Stimulated activated CD4-positive, alpha-beta T cell treated with anti-CD3 and anti-CD28 coated beads, TNF-alpha, amount 100 ng/mL, for 4 hours (primary cell): ENCODE measurements around the gene CREB3L4.
"Not testable (repeated sequence)": the region's sequence is repeated elsewhere in the genome, so short reads cannot be mapped to it uniquely, and the experiment has no call there.

Experiments used
- DNase-seq, 3 experiments: peaks; one replicate each; pipeline ENCODE4 v3.0.0-alpha.2; 2020; ENCODE audit warnings: low read depth in 3 of 3

CREB3L4 gene

DNA sequence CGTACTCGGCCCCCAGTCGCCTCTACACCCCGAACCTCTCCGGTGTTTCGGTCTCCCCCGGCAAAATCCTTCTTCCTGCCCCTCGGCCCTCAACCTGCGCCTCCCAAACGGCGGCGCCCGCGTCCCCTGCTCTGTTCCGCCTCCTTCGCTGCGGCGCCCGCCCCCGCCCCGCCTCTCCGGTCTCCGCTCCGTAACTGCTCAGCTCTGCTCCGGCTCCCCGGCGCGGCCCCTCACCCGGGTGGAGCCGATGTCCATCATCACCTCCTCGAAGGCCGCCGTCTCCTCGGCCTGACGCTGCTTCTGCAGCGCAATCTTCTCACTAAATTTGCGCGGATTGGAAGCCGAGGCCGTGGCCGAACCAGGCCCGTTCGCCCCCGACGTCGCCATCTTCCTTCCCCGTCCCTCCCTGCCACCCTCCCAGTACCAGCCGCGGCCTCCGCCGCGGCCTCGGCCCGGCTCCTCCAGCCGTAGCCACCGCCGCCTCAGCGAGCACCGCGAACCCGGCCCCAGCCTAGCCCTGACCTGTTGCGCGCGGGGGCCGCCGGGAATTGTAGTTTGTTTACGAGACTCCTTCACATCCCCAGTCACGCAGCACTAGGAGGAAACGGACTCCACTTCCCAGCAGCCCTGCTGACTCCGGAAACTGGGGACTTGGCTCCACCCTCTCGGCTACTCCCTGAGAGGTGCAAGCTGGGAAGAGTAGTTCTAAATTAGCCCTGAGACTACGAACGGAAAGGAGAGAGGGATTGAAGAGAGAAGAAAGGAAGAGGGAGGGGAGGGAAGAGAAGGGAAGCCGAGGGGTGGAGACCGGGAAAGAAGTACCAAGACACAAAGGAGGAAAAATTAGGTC lies 9.4 kb upstream of the CREB3L4 start, which contains the start of gene CRTC2:
Gene CRTC2, minus strand, starts transcription at position 502 of the 850 bp plus-strand sequence. Its CDS starts 115 bp downstream, at position 387.
- DNase-seq, result peak; percentile 94 to 95 (median 94)

DNA sequence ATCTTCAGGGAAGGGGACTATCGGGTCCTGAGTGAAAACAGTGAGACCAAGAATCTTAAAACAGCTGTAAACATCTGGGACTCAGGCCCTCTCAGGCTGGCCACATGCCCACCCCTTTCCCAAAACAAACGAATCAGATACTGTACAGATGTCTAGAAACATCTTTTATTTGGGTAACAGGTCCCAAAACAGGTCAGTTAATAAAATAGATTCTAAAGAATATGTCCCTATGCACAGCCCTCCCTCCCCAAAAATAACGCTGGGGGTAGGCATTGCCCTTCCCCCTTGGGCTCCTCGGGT lies 8.8 kb upstream of the CREB3L4 start:
- no peak for DNase-seq

DNA sequence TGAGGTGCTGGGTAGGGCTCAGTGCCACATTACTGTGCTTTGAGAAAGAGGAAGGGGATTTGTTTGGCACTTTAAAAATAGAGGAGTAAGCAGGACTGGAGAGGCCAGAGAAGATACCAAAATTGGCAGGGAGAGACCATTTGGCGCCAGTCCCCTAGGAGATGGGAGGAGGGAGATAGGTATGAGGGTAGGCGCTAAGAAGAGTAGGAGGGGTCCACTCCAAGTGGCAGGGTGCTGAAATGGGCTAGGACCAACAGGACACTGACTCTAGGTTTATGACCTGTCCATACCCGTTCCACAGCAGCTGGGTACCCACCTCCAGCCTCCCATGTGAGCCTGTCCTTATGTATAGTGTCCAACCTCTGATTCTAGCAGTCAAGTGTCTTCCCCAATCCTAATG lies 8.2 kb upstream of the CREB3L4 start:
- no peak for DNase-seq

DNA sequence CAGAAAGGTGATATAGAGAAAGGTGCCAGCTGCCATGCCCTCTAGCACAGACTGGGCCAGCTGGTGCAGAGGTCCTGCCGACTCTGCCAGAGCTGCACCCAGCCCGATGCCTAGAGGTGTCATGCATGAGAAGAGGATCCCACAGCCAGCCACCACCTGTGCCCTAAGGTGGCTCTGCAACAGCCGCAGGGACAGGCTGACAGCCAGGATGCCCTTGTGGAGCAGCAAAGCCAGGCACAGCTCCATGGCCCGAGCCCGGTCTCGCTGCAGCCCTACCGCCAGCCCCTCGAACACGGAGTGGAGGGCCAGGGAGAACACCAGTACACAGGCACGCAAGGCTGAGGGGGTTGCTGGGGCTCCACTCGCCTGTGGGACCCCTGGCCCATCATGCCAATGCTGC lies 7.5 kb upstream of the CREB3L4 start:
- no peak for DNase-seq

DNA sequence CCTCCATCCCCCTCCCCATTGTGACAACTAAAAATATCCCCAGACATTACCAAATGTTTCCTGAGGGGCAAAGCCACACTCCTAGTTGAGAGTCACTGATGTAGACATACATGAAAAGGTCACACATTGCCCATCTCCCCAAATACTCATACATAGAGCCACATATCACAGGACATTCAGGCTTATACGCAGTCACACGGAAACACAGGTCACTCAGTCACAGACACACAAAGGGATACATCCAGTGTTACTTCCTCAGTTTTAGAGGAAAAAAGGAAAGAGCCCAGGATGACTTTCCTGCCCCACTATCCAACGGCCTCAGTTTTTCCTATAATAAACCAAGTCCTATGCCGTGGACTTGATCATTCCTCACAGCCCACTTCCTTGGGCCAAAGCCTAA lies 6.3 kb upstream of the CREB3L4 start:
- DNase-seq, result no peak

DNA sequence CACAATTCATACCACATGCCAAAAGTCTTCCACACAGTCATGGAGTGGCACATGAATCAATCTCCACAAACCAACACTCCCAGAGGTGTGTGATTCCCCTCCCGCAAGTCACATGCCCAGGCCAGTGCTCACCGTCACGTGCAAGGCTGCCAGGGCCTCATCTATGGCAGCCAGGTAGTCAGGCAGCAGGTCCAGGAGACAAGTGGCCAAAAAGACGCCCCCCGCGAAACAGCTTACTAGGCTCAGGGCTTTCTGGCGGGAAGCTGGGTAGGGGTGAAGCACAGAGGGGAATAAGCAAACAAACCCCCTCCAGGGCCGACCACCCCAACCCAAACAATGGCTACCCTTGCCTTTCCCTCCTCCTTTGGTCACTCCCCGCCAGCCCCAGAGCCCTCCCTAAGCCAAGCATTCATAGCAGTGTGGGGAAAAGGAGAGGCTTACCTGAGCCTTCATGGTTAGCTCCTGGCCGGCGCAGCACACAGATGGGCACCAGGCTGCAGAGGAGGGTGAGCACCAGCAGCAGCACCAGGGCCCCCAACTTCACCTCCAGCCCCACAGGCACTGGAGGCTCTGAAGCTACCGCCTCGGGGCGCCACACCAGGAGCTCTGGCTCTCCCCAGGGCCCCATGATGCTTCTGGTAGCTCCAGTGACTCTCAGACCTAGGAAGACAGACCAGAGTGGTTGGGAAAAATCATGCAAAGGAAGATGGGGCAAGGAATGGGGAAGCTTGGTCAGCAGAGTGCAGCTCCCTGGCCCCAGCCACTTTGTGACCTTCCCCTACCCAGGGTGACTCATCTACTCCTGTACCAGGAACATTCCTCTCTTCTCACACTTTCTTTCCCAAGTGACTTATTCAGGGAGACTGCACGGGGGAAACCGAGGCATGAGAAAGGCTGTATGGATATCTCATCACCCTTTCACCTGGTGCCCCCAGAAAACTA lies 5.3 kb upstream of the CREB3L4 start:
- DNase-seq, result no peak

DNA sequence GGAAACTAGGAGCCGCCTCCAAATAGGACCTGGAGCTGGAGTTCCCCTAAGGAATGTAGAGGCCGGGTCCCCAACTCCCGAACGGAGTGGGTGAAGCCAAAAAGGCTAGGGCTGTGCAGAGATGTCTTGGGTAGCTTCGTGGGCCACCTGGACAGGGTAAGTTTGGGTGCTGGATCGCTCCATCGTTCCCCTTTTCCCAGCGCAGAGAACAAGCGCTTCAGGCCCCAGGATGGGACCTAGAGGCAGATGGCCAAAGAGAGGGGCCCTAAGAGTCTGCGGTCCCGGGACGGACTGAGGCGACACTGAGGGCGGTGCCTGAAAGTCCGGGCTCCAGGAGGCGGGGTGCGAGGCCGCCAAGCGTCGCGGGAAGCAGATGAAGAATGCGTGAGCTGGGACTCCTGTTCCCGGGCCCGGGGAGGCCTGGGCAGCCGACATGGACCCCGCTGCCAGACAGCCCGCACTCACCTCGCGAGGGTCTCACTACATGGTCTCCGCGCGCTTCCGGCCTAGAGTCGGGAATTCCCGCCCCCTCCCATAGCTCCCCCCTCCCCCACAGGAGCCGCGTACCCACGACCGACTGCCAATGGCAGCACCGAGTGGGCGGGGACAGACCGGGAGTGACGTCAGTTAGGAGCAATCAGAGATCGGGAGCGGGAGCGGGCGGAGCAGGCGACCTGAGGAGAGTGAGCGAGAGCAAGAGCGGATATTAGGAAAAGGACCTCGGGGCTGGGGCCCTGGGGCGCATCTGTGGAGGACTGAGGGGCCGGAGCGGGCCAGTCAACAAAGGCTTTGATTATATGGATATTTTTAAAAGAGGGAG lies 4.5 kb upstream of the CREB3L4 start, which contains the start of gene SLC39A1:
Gene SLC39A1, minus strand, starts transcription at position 508 of the 820 bp plus-strand sequence. CDS start 822 bp downstream, outside the sequence.
- DNase-seq, result peak; percentile 88 to 90 (median 89)

DNA sequence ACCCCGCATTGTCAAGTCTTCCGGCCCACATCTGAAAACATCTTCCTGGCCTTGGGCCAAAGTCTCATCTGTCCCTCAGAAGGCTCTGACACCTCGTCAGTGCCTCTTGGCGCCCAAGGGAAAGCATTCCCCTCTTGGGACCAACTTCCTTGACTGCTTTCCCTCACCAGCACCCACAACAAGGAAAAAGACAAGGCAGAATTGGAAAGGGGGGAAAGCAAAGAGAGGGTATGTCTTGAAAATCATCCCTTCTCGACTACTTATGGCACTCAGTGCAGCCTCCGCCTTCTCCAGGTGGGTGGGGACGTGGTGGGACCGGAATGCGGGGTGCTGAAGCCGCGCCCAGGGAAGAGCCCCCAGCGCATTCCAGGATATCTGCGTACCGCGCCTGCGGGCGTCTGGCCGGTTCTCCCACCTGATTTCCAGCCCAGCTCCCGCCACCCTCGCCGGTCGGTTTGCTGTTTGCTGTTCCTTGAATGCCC lies 3.8 kb upstream of the CREB3L4 start:
- no peak for DNase-seq

DNA sequence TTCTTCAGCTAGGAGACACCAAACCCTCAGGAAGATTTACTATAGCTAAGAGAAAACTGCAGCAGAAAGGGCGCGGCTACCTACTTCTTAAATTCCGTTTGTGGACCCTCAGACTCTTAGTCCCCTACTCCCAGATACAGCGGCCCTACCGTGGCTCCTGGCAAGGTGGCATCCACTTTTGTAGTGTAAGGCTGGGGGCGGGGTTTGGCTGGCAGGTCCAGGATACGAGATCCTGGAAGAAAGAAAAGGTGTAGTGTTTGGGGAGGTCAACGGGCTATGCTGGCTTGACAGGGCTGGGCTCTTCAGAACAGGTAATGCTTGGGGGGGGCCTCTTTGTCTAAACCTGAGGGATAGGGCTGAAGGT lies 280 bp downstream of the CREB3L4 start:
- DNase-seq, result no peak

DNA sequence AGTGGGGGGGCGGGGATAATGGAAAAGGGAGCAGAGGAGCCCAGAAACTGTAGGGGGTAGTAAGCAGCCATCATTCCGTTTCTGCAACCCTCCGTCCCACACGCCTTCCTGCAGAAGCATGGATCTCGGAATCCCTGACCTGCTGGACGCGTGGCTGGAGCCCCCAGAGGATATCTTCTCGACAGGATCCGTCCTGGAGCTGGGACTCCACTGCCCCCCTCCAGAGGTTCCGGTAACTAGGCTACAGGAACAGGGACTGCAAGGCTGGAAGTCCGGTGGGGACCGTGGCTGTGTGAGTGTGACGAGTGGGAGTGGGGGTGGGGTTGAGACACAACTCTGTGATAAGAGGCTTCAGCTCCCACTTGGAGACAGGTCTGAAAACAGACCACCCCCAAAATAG lies 706 bp downstream of the CREB3L4 start:
- DNase-seq, result no peak

DNA sequence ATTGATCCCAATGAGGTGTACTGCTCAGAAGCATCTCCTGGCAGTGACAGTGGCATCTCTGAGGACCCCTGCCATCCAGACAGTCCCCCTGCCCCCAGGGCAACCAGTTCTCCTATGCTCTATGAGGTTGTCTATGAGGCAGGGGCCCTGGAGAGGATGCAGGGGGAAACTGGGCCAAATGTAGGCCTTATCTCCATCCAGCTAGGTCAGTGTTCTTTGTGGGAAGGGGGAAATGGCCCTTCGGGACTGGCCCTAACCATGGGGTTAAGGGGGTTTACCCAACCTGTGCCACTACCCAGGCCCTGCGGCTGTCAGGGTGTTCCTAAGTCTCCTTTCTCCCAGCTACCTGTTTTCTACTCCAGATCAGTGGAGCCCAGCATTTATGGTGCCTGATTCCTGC lies 1.3 kb downstream of the CREB3L4 start:
- no peak for DNase-seq

DNA sequence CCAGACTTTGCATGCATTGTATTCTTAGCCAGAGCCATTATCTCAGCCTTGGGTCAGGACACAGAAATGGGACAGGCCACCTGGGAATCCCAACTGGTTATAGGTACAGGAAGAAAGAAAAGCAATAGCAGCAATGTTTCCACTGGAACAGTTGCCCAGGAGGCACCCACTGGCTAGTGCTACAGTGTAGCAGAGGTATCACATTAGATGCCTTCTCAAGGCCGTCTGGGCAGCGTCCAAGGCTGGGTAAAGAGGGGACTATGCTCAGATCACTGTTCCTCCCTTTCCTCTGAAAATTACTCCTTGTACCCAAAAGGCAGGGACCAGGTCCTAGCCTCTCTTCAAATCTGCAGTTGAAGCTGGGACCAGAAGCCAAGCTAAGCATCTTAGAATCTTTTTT lies 2.6 kb downstream of the CREB3L4 start:
- DNase-seq, result no peak

DNA sequence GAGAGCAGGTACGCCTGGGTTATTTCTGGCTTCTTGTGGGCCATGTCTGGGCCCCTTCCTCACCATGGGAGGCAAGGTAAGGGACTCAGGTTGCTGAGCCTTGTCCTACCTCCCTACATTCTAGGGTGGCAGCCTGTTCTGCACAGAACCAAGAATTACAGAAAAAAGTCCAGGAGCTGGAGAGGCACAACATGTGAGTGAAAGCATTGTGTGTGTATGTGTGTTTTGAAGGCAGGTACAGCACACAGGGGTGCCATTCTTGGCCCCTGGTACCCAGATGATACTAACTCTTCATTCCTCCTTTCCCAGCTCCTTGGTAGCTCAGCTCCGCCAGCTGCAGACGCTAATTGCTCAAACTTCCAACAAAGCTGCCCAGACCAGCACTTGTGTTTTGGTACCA lies 5.4 kb downstream of the CREB3L4 start:
- no peak for DNase-seq

DNA sequence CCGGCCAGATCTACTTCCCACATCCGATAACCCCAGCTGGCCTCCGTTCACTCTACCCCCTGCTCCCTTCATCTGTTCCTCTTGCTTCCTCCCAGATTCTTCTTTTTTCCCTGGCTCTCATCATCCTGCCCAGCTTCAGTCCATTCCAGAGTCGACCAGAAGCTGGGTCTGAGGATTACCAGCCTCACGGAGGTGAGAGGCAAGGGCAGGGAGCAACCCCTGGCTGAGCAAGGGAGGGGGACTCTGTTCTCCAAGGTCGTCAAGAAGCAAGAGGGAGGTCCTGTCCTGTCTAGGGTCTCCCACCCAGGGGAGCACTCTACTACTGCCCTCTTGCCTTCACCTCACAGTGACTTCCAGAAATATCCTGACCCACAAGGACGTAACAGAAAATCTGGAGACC lies 5.8 kb downstream of the CREB3L4 start:
- DNase-seq, result no peak

DNA sequence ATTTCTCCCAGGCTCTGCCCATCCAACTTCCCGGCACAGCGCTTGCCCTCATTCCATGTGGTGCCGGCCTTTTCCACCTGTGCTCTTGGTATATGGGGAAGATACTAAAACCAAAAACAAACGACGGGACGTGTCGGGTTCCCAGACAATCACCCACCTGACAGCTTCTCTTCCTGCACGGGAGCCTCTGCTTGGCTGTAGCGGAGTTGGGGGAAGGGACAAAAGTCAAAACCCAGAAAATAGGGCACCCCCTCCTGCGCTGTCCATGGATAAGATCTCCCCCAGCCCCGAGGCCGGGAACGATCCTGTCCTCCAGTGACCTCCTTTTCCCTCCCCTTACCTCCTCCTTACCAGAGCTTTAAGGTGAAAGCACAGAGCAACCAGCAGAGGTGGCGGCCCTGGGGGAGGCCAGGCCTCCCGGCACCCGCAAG lies 9.1 kb downstream of the CREB3L4 start:
- no peak for DNase-seq

DNA sequence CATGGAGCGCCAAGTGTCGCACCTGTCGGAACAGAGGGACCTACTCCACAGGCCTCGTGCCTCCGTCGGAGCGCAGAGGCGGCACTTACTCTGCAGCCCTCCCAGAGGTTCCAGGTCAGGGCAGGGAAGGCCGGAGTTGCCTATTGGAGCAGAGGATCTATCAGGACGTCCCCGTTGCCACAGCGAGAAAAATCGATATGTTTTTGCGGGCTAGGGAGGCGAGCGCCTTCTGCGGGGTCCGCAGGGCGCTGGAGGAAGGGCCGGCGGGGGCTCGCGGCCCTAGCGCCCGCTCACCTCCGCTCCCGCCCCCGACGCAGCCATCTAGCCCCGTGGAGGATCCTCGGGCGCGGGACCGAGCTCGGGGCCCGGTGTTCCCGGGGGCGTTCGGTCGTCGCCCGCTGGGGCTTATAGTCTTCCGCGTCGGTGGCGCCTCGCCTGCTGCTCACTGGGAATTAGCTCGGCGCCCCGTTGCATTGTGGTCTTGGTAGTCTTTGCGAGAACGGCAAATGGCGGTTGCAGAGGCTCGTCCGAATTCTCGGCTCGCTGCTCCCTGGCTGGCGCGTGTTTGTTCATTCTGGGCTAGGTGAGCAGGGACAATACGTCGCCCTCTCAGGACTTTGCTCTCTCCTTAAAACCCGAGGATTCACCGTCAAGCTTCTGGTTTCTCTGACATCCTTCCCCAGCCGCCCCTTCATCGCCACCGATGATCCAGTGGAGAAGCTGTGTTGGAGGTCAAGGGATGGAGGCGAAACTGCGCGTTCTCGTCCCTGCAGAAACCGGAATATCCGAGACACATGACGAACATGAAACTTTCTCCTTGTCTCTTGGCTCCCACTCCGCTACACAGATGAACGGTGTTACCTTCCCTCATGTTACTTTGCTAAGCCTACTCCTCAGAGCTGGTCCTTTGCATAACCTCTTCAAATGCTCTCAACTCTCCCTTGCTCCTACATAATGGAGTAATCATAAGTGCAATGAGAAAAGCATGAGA lies 9.8 kb downstream of the CREB3L4 start, which contains the start of gene JTB:
Gene JTB, minus strand, starts transcription at position 425 of the 991 bp plus-strand sequence. Its CDS starts 422 bp downstream, at position 3.
- DNase-seq, result peak; percentile 69 to 75 (median 75)

DNA sequence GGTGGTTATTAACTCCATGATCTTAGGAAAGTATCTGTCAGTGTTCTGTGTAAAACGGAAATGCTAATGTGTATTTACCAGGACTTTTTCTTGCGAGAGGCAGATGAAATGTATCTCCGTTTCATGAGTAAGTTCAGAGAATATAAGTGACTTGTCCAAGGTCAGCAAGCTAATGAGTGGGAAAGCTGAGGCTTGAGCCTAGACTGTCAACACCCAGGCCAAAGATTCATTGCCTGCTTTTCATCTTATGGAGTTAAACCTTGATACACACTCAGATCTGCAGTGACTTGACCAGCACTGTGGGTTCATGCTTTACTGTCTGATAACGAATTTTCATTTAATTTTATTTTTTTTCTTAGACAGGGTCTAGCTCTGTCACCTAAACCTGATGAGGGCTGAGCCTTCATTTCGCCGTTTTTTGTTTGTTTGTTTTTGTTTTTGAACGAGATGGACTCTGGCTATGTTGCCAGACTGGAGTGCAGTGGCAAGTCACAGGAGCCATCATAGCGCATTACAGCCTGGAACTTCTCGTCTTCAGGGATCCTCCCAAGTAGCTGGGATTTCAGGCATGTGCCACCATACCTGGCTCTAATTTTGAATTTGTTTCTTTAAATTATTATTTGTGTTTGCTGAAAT lies 10.7 kb downstream of the CREB3L4 start:
- DNase-seq, result no peak

DNA sequence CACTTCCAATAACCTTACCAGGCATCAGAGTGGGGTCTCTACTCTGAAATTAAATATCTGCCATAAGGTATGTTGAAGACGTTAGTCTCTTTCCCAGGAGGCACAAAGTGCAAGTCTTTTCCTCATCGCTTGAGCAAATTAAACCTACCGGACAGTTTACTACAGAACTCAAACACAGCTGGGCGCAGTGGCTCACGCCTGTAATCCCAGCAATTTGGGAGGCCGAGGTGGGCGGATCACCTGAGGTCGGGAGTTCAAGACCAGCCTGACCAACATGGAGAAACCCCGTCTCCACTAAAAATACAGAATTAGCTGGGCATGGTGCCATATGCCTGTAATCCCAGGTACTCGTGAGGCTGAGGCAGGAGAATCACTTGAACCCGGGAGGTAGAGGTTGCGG lies 11.4 kb downstream of the CREB3L4 start:
- DNase-seq, result not testable (repeated sequence)

DNA sequence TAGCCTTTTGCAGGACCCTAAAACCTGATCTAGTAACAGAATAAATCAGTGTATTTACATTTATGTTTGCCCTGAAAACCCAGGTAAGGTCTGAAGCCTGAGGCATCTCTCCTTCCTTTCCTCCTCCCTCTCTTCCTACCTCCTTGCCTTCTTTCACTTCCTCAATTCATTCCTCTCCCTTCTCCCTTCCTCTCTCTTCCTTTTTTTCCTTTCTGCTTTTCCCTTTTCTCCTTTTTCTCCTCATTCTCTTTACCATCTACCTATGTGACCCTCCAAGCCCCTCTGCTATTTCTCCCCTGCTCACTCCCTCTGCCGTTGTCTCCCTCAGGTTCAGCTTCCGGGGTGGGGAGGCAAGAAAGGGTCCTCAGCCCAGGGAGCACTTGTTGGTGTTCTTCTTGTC lies 14.0 kb downstream of the CREB3L4 start:
- DNase-seq, result not testable (repeated sequence)
